Psoas muscle (tissue), 8 donors: ENCODE results near the gene PREX1. TPM values are rescaled to one million over a fixed set of nuclear protein-coding genes. Genes with fewer than 3 reads are reported as not detected.

ENCODE experiments used
- ATAC-seq, 4 donors: fragments of 200-7000 bp; cut with Tn5 transposase; one replicate each; pipeline ENCODE4 v1.9.1; 2020; ENCODE audit warnings: moderate library complexity in 3 of 4, mild to moderate bottlenecking in 2 of 4
- DNase-seq, 2 donors: peaks; one replicate each; pipeline ENCODE4 v3.0.0-alpha.2; 2020
- H3K27ac ChIP-seq: fragments of 200-600 bp; one replicate; pipeline ENCODE4 v1.8.0; 2022
- H3K27me3 ChIP-seq, 3 donors: fragments of 200-600 bp in 1 of 3; one replicate each; pipeline versions ENCODE4 v1.6.1 to v1.8.0; 2013 to 2022; ENCODE audit warnings: low read length in 2 of 3, mild to moderate bottlenecking in 2 of 3, moderate library complexity in 1 of 3; ENCODE audit not compliant: insufficient read depth in 3 of 3
- H3K36me3 ChIP-seq, 2 donors: fragments of 200-600 bp in 1 of 2; one replicate each; pipeline versions ENCODE4 v1.6.1 to v1.8.0; 2013 to 2022; ENCODE audit warnings: low read depth in 1 of 2, mild to moderate bottlenecking in 1 of 2, moderate library complexity in 1 of 2; ENCODE audit not compliant: insufficient read depth in 1 of 2
- H3K4me1 ChIP-seq: fragments of 200-600 bp; one replicate; pipeline ENCODE4 v1.8.0; 2022
- H3K4me3 ChIP-seq: fragments of 200-600 bp; one replicate; pipeline ENCODE4 v1.8.0; 2022; ENCODE audit warnings: mild to moderate bottlenecking
- H3K9me3 ChIP-seq: fragments of 200-600 bp; one replicate; pipeline ENCODE4 v1.8.0; 2022
- whole genome bisulfite sequencing, 3 donors: extraction: QIAGEN DNeasy Blood & Tissue Kit; methylation state at CpG; one replicate each; pipeline versions ENCODE4 v1.1.6 to v1.1.7; 2013; 5-methylcytosine and 5-hydroxymethylcytosine counted together
- intact Hi-C, 2 donors: fragments of 100-400 bp; cut with DNase I; formaldehyde crosslinking; loops; one replicate each; pipeline versions ENCODE4 v1.11.0 to v1.14.2; 2022
- long read RNA-seq, 2 donors: library from polyadenylated mRNA; unstranded; transcript quantifications; one replicate each; pipeline ENCODE4 v2.0.0, GENCODE V29; 2021
- polyA plus RNA-seq, 3 donors: library from polyadenylated mRNA; stranded (reverse); fragments of 200-250 nt; gene quantifications; one replicate each; pipeline ENCODE4 v1.2.3, GENCODE V29; 2013
- total RNA-seq, 4 donors: library from RNA; stranded (reverse); fragmentation: NEBNext Ultra II Directional in 2 of 4; extraction: Animal tissue kit (Norgen Biotek cat#: 25700) in 2 of 4; gene quantifications; one replicate each; pipeline versions ENCODE4 v1.2.1 to v1.2.4, GENCODE V29; 2021 to 2023
- TF ChIP-seq, protein P1 (sequence below): fragments of 200-600 bp; IDR thresholded peaks from one replicate; pipeline ENCODE4 v1.8.0; 2022; ENCODE audit warnings: antibody characterized with exemption
- donor health status: healthy with polysubstance abuse.
- donor health status: DM: no; HTN: no; CAD: no; lungs with moderate emphysema.
- donor health status: Bipolar disorder and iron deficiency.
- donor health status: healthy.
- donor health status: DM: yes; HTN: yes; CAD: no.
- donor health status: DM: no; HTN: no; CAD: no.
- donor health status: DM: no; HTN: no; CAD: no.
- donor health status: DM: yes; HTN: yes; CAD: no.

Gene PREX1, protein sequence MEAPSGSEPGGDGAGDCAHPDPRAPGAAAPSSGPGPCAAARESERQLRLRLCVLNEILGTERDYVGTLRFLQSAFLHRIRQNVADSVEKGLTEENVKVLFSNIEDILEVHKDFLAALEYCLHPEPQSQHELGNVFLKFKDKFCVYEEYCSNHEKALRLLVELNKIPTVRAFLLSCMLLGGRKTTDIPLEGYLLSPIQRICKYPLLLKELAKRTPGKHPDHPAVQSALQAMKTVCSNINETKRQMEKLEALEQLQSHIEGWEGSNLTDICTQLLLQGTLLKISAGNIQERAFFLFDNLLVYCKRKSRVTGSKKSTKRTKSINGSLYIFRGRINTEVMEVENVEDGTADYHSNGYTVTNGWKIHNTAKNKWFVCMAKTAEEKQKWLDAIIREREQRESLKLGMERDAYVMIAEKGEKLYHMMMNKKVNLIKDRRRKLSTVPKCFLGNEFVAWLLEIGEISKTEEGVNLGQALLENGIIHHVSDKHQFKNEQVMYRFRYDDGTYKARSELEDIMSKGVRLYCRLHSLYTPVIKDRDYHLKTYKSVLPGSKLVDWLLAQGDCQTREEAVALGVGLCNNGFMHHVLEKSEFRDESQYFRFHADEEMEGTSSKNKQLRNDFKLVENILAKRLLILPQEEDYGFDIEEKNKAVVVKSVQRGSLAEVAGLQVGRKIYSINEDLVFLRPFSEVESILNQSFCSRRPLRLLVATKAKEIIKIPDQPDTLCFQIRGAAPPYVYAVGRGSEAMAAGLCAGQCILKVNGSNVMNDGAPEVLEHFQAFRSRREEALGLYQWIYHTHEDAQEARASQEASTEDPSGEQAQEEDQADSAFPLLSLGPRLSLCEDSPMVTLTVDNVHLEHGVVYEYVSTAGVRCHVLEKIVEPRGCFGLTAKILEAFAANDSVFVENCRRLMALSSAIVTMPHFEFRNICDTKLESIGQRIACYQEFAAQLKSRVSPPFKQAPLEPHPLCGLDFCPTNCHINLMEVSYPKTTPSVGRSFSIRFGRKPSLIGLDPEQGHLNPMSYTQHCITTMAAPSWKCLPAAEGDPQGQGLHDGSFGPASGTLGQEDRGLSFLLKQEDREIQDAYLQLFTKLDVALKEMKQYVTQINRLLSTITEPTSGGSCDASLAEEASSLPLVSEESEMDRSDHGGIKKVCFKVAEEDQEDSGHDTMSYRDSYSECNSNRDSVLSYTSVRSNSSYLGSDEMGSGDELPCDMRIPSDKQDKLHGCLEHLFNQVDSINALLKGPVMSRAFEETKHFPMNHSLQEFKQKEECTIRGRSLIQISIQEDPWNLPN (N-terminal part only)
- total RNA-seq (1 to 10 TPM; 5.3 to 8.3 (median 6.9) TPM), polyA plus RNA-seq (1 to 10 TPM; 2.5 to 4.0 (median 3.5) TPM)
- long read RNA-seq, donor 1, partial matches to known transcripts: 2 of 4 reads
- long read RNA-seq, donor 1, other reads (novel, unspliced or antisense): 2 of 4 reads
- long read RNA-seq, donor 2, partial matches to known transcripts: 3 of 5 reads
- long read RNA-seq, donor 2, other reads (novel, unspliced or antisense): 2 of 5 reads

DNA sequence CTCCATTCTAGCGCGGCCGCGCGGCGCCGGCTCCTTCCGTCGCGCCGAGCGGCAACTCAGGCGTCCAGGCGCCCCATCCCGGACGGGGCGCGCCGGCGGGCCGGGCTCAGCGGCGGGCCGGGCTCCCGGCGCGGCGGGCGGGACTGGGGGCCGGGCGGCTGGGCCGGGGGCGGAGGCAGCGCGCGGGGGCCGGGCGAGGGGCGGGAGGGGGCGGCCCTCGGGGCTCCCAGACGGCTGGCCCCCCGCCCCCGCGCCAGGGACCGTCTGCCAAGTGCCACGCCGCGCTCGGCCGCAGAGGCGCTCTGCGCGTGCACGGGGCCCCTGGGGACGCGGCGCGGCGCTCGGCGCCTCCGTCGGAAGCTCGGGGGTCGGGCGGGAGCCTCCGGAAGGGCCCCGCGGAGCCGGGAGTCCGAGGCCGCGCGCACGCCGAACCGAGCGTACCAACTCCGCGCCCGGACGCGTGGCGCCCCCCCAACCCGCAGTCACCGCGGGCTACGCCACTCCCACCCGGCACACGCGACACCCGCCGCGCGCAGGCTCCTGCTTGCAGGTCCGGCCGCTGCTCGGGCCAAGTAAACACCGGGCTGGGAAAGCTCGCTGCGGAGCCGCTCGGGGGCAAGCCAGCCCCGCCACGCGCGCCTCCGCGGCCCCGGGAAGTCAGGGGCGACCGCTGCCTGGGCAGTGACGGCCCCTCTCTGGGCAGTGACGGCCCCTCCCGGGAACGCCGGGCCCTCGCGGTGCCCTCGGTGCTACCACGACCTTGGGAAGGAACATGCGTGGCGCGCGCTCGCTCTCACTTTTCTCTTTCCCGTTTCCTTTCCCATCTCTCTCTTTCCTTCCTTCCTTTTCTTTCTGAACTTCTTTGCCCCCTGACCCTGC, at the start of gene PREX1:
PREX1 (minus strand) TSS at position 145 of the 879 bp plus-strand sequence; CDS start at position 6, 139 bp downstream.
- H3K27me3 ChIP-seq: peaks cover 0 to 5% (median 0%) of the 10 kb centered on the region in 3 donors
- H3K36me3 ChIP-seq: no peaks in the 10 kb centered on the region
- H3K27ac ChIP-seq: peak within 1 kb of the TSS; percentile 85
- 1 to 2% (median 2%) methylated on average over 39 to 122 of the region's 128 CpGs for WGBS, 3 donors
- TF ChIP-seq, protein P1, sequence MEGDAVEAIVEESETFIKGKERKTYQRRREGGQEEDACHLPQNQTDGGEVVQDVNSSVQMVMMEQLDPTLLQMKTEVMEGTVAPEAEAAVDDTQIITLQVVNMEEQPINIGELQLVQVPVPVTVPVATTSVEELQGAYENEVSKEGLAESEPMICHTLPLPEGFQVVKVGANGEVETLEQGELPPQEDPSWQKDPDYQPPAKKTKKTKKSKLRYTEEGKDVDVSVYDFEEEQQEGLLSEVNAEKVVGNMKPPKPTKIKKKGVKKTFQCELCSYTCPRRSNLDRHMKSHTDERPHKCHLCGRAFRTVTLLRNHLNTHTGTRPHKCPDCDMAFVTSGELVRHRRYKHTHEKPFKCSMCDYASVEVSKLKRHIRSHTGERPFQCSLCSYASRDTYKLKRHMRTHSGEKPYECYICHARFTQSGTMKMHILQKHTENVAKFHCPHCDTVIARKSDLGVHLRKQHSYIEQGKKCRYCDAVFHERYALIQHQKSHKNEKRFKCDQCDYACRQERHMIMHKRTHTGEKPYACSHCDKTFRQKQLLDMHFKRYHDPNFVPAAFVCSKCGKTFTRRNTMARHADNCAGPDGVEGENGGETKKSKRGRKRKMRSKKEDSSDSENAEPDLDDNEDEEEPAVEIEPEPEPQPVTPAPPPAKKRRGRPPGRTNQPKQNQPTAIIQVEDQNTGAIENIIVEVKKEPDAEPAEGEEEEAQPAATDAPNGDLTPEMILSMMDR: peak; percentile 20
- peaks cover 7% of the 10 kb centered on the region for H3K4me1 ChIP-seq
- ATAC-seq: peak; percentile 77 to 83 (median 82)
- peak within 1 kb of the TSS; percentile 76 for H3K4me3 ChIP-seq
- DNase-seq: peak; percentile 84 to 86
- H3K9me3 ChIP-seq: no peaks in the 10 kb centered on the region
- intact Hi-C loops: loop anchor here in 1 of 2 donors (5.0 kb wide), 1 partner anchor 74 kb away; no protein-coding TSS in a partner anchor

DNA sequence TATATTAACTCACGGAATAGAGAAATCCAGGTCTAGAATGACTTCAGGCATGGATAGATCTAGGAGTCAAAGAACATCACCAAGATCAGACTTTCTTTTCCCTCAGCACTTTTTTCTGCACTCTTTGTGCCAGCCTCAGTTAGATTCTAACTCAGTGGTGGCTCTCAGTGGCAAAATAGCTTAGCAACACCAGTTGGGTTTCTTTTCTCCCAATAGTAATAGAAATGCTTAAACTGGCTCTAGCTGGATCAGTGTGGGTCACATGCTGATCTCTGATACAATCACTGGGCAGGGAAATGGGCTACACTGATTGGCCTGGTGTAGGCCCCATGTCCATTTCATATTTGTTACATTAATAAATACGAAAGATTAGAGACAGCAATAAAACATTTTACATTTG, 49.5 kb upstream of the PREX1 start:
- intact Hi-C loops: no loop called here
- H3K4me3 ChIP-seq: no peak overlapping the region
- TF ChIP-seq, protein P1: no peak
- ATAC-seq: peak in 1 of 4 donors; percentile 62
- no peak for DNase-seq
- H3K27ac ChIP-seq: no peak overlapping the region
- H3K9me3 ChIP-seq: no peaks in the 10 kb centered on the region
- WGBS, 3 donors: 44 to 69% (median 52%) methylated on average over 2 of the region's 2 CpGs
- H3K27me3 ChIP-seq: no peaks in the 10 kb centered on the region
- no peaks in the 10 kb centered on the region for H3K4me1 ChIP-seq
- H3K36me3 ChIP-seq: no peaks in the 10 kb centered on the region

DNA sequence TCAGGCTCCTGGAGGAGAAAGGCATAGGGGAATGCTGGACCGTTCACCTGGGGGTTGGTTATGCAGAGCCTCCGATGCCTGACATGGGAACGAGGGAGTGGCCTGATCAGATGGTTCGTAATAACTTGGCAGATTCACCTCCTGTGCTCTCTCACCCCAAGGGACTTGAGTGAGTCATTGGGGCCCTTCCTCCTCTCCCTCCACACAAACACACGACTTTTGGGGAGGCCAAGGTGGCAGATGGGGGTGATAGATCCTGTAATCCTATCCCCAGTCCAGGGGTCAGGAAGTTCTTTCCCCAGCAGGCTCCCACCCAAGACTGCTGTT, 48.1 kb upstream of the PREX1 start:
- Histone ChIP-seq H3K9me3 (no peaks in the 10 kb centered on the region), H3K27ac (no peak overlapping the region), H3K27me3 (no peaks in the 10 kb centered on the region), H3K4me1 (no peaks in the 10 kb centered on the region), H3K4me3 (no peak overlapping the region), H3K36me3 (no peaks in the 10 kb centered on the region)
- intact Hi-C loops: no loop called here
- no peak for DNase-seq
- TF ChIP-seq, protein P1: no peak
- WGBS, 3 donors: 40 to 59% (median 41%) methylated on average over 5 of the region's 5 CpGs
- ATAC-seq: no peak
